Activated T-cell treated with anti-CD3 and anti-CD28 coated beads, Interleukin-2, amount 50 U/mL, for 72 hours (primary cell): Measurements from ENCODE around the gene CACNA1D. TPM values are rescaled to one million over a fixed set of nuclear protein-coding genes. Genes with fewer than 3 reads are reported as not detected.

Source experiments
- ATAC-seq, 2 donors: fragments of 150-1000 bp; cut with Tn5 transposase; replicated peaks in 1 of 2; 2 replicates each; pipeline ENCODE4 v1.10.0; 2021; ENCODE audit warnings: moderate library complexity in 2 of 2, mild to moderate bottlenecking in 1 of 2
- DNase-seq, 2 donors: peaks; one replicate each; pipeline ENCODE4 v3.0.0; 2021 to 2022; ENCODE audit warnings: mixed read lengths in 1 of 2
- H3K27ac Mint-ChIP-seq: one replicate; pipeline ENCODE4 v1.8.0; 2022; ENCODE audit warnings: mild to moderate bottlenecking, moderate library complexity, mixed read lengths
- H3K27me3 Mint-ChIP-seq: one replicate; pipeline ENCODE4 v1.8.0; 2022; ENCODE audit warnings: low read depth, mixed read lengths
- H3K36me3 Mint-ChIP-seq, 2 donors: one replicate each; pipeline ENCODE4 v1.8.0; 2022; ENCODE audit warnings: mixed read lengths in 2 of 2, mild to moderate bottlenecking in 1 of 2; ENCODE audit not compliant: insufficient read depth in 2 of 2
- H3K4me1 Mint-ChIP-seq: one replicate; pipeline ENCODE4 v1.8.0; 2022; ENCODE audit warnings: low read depth, mixed read lengths
- H3K4me3 Mint-ChIP-seq, 2 donors: one replicate each; pipeline ENCODE4 v1.8.0; 2022; ENCODE audit warnings: mild to moderate bottlenecking in 2 of 2, mixed read lengths in 2 of 2, moderate library complexity in 2 of 2
- H3K9me3 Mint-ChIP-seq, 2 donors: one replicate each; pipeline ENCODE4 v1.8.0; 2022; ENCODE audit warnings: mixed read lengths in 2 of 2
- total RNA-seq, 2 donors: library from RNA; stranded (reverse); gene quantifications; one replicate each; pipeline ENCODE4 v1.2.3, GENCODE V29; 2022

The CACNA1D gene
- total RNA-seq, 2 donors from 2014 or later = 0.82 to 1.9 TPM

DNA sequence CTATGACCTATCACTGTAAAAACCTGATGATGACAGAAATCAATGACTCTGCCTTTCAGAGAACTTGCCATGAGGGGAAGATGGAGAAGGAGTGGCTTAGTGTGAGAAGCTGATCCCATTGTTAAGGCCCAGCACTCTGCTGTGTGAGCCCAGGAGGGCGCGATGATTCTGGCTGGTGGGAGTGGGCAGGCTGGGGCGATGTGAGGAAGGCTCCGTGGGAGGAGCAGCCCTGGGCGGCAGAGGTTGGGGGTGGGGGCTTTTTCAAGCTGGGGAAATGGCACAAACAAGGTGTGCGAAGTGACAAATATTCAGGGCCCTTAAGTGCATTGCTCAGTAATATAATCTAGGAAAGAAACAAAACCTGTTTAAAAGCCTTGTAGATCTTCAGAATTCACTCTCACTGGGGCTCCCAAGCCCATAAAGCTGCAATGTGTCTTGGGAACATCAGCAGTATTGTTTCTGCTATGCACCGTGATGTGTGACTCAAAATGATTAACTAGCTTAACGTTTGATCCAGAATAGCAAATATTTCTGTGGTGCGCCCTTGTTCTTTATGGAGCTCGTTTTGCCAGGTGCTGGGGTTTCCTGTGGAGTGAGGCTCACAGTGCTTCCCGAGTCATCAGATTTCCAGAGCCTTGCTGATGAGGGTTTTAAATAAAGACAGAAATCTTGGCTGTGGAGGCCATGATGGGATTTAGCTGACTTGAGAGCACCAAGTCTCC lies 210.8 kb downstream of the CACNA1D start:
- Mint-ChIP-seq H3K27me3 (no peaks in the 10 kb centered on the region), H3K27ac (no peak overlapping the region), H3K4me3 (peak overlapping the region in 1 of 2 donors; percentile 20), H3K36me3 (no peaks in the 10 kb centered on the region), H3K9me3 (no peaks in the 10 kb centered on the region), H3K4me1 (peaks cover 13% of the 10 kb centered on the region)
- no peak for DNase-seq
- ATAC-seq = no peak

DNA sequence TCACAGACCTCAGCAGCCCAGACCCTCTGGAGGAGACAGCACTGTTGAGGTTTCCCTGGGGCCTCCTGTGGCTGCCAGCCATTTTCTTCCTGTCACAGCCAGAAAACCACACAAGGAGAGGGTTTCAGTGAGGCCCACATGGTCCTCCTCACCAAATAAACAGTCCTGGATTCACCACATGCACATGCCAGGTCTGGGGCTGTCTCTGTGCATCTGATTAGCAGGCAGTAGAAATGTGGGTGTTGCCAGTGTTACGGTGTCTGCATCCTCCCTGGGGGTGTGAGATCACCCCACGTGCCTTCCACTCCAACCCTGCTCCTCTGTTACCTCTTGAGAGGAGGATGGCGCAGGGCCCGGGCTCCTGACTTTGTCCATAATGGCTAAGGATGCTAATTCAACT lies 211.4 kb downstream of the CACNA1D start:
- Mint-ChIP-seq H3K27me3 (no peaks in the 10 kb centered on the region), H3K36me3 (no peaks in the 10 kb centered on the region), H3K27ac (no peak overlapping the region), H3K9me3 (no peaks in the 10 kb centered on the region), H3K4me1 (peaks cover 13% of the 10 kb centered on the region), H3K4me3 (no peak overlapping the region)
- DNase-seq (no peak), ATAC-seq (peak; percentile 34 to 49)

DNA sequence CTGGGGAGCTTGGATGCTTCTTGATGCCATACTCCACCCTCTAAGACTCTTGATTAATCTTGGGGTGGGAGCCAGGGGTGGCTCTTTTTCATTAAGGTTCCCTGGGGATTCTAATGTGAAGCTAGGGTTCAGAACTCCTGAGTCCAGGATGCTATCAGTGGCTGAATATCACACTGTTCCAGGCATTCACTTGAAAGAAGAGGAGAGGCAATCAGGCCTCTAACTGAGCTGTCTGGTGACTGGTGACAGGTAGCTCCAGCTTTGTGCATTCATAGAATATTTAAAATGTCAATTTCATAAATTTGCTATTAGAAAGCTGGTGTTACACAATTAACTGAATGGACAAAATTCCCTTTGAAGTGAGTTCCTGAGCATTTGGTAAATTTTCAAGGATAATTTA lies 212.8 kb downstream of the CACNA1D start:
- no peak overlapping the region for H3K27ac Mint-ChIP-seq
- H3K27me3 Mint-ChIP-seq = peaks cover 7% of the 10 kb centered on the region
- H3K4me1 Mint-ChIP-seq = peaks cover 13% of the 10 kb centered on the region
- ATAC-seq (no peak), DNase-seq (no peak)
- no peaks in the 10 kb centered on the region for H3K36me3 Mint-ChIP-seq
- H3K9me3 Mint-ChIP-seq = no peaks in the 10 kb centered on the region
- H3K4me3 Mint-ChIP-seq = no peak overlapping the region

DNA sequence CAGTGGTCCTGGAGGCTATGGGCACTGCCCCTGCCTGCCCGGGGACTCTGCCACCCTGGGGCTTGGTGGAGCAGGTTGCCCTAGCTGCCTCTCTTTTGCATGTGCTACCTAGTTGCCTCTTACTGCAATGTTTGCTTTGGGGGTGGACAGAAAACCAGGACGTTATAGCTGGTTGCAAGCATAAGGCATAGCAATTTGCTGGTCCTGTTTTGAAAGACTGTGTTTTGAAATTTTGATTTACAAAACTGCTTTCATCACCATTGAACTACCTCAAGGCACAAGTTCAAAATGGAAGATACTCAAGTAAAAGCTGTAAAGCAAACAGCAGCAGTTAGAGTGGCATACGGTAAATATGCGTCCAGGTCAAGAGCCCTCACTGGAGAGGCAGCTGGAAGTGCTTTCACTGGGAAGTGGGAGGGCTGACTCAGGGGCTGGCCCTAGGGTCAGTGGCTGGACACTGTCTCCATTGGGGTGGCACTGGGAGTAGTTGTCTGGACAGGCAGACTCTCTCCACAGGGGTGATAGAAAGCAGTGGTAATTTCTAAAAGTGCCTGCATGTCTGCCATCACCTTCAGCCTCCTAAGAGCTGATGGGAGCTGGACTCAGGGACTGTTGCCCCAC lies 213.7 kb downstream of the CACNA1D start:
- Mint-ChIP-seq H3K36me3 (no peaks in the 10 kb centered on the region), H3K9me3 (no peaks in the 10 kb centered on the region), H3K4me3 (no peak overlapping the region), H3K27ac (no peak overlapping the region), H3K27me3 (peaks cover 7% of the 10 kb centered on the region), H3K4me1 (peaks cover 13% of the 10 kb centered on the region)
- ATAC-seq = no peak
- no peak for DNase-seq

- Mint-ChIP-seq H3K27ac (no peak overlapping the region), H3K9me3 (no peaks in the 10 kb centered on the region), H3K27me3 (peaks cover 7% of the 10 kb centered on the region), H3K4me3 (no peak overlapping the region), H3K36me3 (no peaks in the 10 kb centered on the region), H3K4me1 (peaks cover 13% of the 10 kb centered on the region)
- ATAC-seq (no peak), DNase-seq (no peak)
These were observed 214.8 kb downstream of the CACNA1D start for GRCh38 chr3:53709256-53709655.

DNA sequence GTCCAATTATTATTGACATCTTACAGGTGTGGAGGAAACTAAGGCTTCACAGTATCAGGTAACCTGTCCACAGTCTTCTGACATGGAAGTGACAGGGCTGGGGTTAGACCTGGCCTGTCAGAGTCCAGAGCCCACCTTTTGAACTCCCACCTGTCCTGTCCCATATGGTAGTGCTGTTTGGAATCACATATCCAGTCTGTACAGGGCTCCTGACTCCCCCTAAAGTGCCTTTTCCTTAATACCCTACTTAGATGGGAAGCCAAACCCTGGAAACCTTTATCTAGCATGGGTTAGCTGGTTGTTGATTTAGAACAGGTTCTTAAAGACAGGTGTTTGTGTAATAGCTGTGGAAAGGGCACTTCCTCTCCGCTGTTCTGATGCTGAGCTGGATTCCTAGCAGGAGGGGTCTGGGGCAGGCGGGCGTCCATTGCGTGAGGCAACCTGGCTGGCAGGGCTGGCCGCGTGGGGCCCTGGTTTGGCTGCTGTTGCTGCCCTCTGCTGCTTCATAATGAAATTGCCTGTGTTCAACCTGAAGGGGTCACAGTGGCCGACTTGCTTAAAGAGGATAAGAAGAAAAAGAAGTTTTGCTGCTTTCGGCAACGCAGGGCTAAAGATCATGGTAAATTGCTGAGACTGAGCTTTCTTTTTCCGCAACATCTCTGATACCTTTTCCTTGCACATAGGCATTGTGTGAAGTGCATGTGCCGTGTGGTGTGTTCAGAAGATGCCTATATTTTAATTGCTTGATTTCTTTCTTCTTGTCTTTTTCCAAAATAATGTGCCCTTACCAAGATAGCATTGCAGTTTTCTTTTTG lies 215.7 kb downstream of the CACNA1D start:
- no peaks in the 10 kb centered on the region for H3K9me3 Mint-ChIP-seq
- ATAC-seq (peak; percentile 79 to 80), DNase-seq (peak; percentile 70 to 71)
- H3K4me1 Mint-ChIP-seq = peaks cover 9% of the 10 kb centered on the region
- peaks cover 7% of the 10 kb centered on the region for H3K27me3 Mint-ChIP-seq
- no peak overlapping the region for H3K4me3 Mint-ChIP-seq
- H3K36me3 Mint-ChIP-seq = no peaks in the 10 kb centered on the region
- H3K27ac Mint-ChIP-seq = no peak overlapping the region

- no peak for DNase-seq
- Mint-ChIP-seq H3K36me3 (no peaks in the 10 kb centered on the region), H3K4me1 (no peaks in the 10 kb centered on the region), H3K4me3 (no peak overlapping the region), H3K27ac (no peak overlapping the region), H3K9me3 (no peaks in the 10 kb centered on the region), H3K27me3 (peaks cover 7% of the 10 kb centered on the region)
- ATAC-seq = no peak
These were observed 217.0 kb downstream of the CACNA1D start for GRCh38 chr3:53711387-53711786.

- Mint-ChIP-seq H3K36me3 (no peaks in the 10 kb centered on the region), H3K4me3 (no peak overlapping the region), H3K27ac (no peak overlapping the region), H3K9me3 (no peaks in the 10 kb centered on the region), H3K27me3 (peaks cover 13% of the 10 kb centered on the region), H3K4me1 (no peaks in the 10 kb centered on the region)
- DNase-seq = peak in 1 of 2 donors; percentile 7
- ATAC-seq = peak; percentile 26 to 43
These were observed 218.5 kb downstream of the CACNA1D start for GRCh38 chr3:53712817-53713388.

- Mint-ChIP-seq H3K36me3 (no peaks in the 10 kb centered on the region), H3K27me3 (peaks cover 14% of the 10 kb centered on the region), H3K4me1 (no peaks in the 10 kb centered on the region), H3K4me3 (no peak overlapping the region), H3K27ac (no peak overlapping the region), H3K9me3 (no peaks in the 10 kb centered on the region)
- ATAC-seq (no peak), DNase-seq (no peak)
These were observed 219.2 kb downstream of the CACNA1D start for GRCh38 chr3:53713626-53714025.

- ATAC-seq = peak in 1 of 2 donors; percentile 52
- Mint-ChIP-seq H3K9me3 (no peaks in the 10 kb centered on the region), H3K4me1 (peaks cover under 1% of the 10 kb centered on the region), H3K27ac (no peak overlapping the region), H3K36me3 (no peaks in the 10 kb centered on the region), H3K27me3 (peaks cover 27% of the 10 kb centered on the region), H3K4me3 (no peak overlapping the region)
- DNase-seq = no peak
These were observed 221.5 kb downstream of the CACNA1D start for GRCh38 chr3:53715815-53716483.

GRCh38 chr3:53716998-53717397 lies 222.6 kb downstream of the CACNA1D start:
- H3K36me3 Mint-ChIP-seq = no peaks in the 10 kb centered on the region
- peaks cover 5% of the 10 kb centered on the region for H3K4me1 Mint-ChIP-seq
- DNase-seq = no peak
- peaks cover 27% of the 10 kb centered on the region for H3K27me3 Mint-ChIP-seq
- H3K27ac Mint-ChIP-seq = no peak overlapping the region
- no peak overlapping the region for H3K4me3 Mint-ChIP-seq
- no peaks in the 10 kb centered on the region for H3K9me3 Mint-ChIP-seq
- ATAC-seq = no peak

DNA sequence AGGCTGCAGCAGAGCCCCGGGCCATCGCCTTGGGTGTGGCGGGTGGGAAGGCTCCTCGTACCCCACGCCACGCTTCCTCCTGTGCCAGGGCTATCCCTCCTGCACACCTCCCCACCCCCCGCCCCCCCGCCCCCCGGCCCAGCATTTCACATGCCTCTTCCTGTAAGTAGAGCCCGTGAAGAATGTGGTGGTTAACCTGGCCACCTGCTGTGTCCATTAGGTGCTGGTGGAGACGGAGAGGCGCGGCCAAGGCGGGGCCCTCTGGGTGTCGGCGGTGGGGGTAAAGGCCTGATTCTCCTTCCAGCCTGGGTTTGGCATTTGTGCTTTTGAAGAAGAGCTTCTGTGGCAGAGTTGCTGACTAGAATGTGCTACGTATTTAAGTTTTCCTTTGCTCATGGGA lies 224.1 kb downstream of the CACNA1D start:
- H3K4me3 Mint-ChIP-seq = no peak overlapping the region
- no peak for ATAC-seq
- no peaks in the 10 kb centered on the region for H3K9me3 Mint-ChIP-seq
- DNase-seq = no peak
- peaks cover 40% of the 10 kb centered on the region for H3K27me3 Mint-ChIP-seq
- peaks cover 5% of the 10 kb centered on the region for H3K4me1 Mint-ChIP-seq
- H3K27ac Mint-ChIP-seq = no peak overlapping the region
- no peaks in the 10 kb centered on the region for H3K36me3 Mint-ChIP-seq
